ENCODE results near the gene MYO1F.

DNA sequence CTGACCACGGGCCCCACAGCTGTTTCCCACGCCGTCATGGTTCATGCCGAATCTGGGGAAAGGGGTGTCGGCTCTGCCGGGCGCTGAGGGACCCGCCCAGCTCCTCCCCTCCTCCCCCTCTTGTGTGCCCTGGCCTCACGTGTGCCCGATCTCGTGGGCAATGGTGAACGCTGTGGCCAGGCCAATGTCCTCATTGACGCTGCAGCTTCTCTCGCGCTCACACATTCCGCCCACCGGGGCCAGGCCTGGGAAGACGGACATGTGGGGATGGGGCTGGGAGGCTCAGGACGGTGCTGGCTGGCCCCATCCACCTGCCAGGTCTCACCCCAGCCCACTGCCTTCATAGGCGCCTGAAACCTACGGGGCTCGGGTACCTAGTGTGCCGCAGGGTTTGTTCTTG, 18.9 kb upstream of the MYO1F start:
- TF ChIP-seq CTCF (IDR thresholded peaks at IDR 0.05) (no peak), POLR2A (IDR thresholded peaks at IDR 0.05) (no peak)
